ENCODE results near the gene HADHB. TPM values are rescaled to one million over a fixed set of nuclear protein-coding genes. Genes with fewer than 3 reads are reported as not detected.

The HADHB gene
- total and polyA plus RNA-seq, 10 of the 15 experiments (the other 5 are each of a cell fraction or from before 2014, with no cell fraction given), result 53.7 to 145 (median 85.5) TPM

GRCh38 chr2:26317377-26318105, 72.8 kb downstream of the HADHB start (continued):
- no peak for TF ChIP-seq E2F8 (IDR thresholded peaks at IDR 0.05; ENCODE audit: low read depth, partially characterized antibody)
- TF ChIP-seq CBX5 (IDR thresholded peaks at IDR 0.05; ENCODE audit: low read depth), result no peak
- TF ChIP-seq MEF2A (IDR thresholded peaks at IDR 0.05; ENCODE audit: insufficient read depth, low read depth, low read length), result no peak
- TF ChIP-seq PRDM15 (CRISPR knock-in tag; IDR thresholded peaks at IDR 0.05), result no peak
- TF ChIP-seq FOS (IDR thresholded peaks at IDR 0.05; ENCODE audit: borderline replicate concordance, extremely low read depth, insufficient read length), result no peak
- TF ChIP-seq E4F1 (IDR thresholded peaks at IDR 0.05; ENCODE audit: borderline replicate concordance, partially characterized antibody), result no peak
